Heart left ventricle (tissue), 16 donors: ENCODE results near the gene PLEKHA7. TPM values are rescaled to one million over a fixed set of nuclear protein-coding genes. Genes with fewer than 3 reads are reported as not detected.

Experiments
- ATAC-seq, 4 donors: fragments of 200-7000 bp; cut with Tn5 transposase; one replicate each; pipeline ENCODE4 v1.9.1; 2020 to 2022; ENCODE audit warnings: moderate library complexity in 4 of 4, mild to moderate bottlenecking in 3 of 4, moderate number of reproducible peaks in 1 of 4
- DNase-seq, 5 donors: peaks; one replicate each; pipeline ENCODE4 v3.0.0-alpha.2; 2020
- H3K27ac ChIP-seq, 12 donors: fragments of 200-600 bp; sonication (generic) in 4 of 12; one replicate each; pipeline versions ENCODE4 v1.5.0 to v1.8.0; 2016 to 2022; ENCODE audit warnings: mild to moderate bottlenecking in 2 of 12
- H3K27me3 ChIP-seq, 9 donors: fragments of 200-600 bp; sonication (generic) in 2 of 9; one replicate each; pipeline versions ENCODE4 v1.5.1 to v1.8.0; 2016 to 2022; ENCODE audit warnings: mild to moderate bottlenecking in 3 of 9
- H3K36me3 ChIP-seq, 9 donors: fragments of 200-600 bp; sonication (generic) in 2 of 9; one replicate each; pipeline versions ENCODE4 v1.5.0 to v1.8.0; 2018 to 2022; ENCODE audit warnings: mild to moderate bottlenecking in 2 of 9
- H3K4me1 ChIP-seq, 12 donors: fragments of 200-600 bp; sonication (generic) in 4 of 12; one replicate each; pipeline versions ENCODE4 v1.5.0 to v1.8.0; 2016 to 2022; ENCODE audit warnings: mild to moderate bottlenecking in 3 of 12
- H3K4me3 ChIP-seq, 12 donors: fragments of 200-600 bp; sonication (generic) in 4 of 12; one replicate each; pipeline versions ENCODE4 v1.5.0 to v1.8.0; 2017 to 2022; ENCODE audit warnings: mild to moderate bottlenecking in 9 of 12, moderate library complexity in 4 of 12
- H3K9me3 ChIP-seq, 12 donors: fragments of 200-600 bp; sonication (generic) in 4 of 12; one replicate each; pipeline versions ENCODE4 v1.5.0 to v1.8.0; 2016 to 2022; ENCODE audit warnings: mild to moderate bottlenecking in 1 of 12
- POLR2A ChIP-seq, 2 donors: fragments of 450-650 bp; IDR thresholded peaks; one replicate each; pipeline ENCODE4 v1.6.1; 2017; ENCODE audit warnings: antibody characterized with exemption in 2 of 2, mild to moderate bottlenecking in 2 of 2, moderate library complexity in 2 of 2
- WGBS, 4 donors: extraction: QIAGEN DNeasy Blood & Tissue Kit in 2 of 4; methylation state at CpG; one replicate each; pipeline versions ENCODE4 v1.1.5 to v1.1.7; 2013 to 2018; 5-methylcytosine and 5-hydroxymethylcytosine counted together
- intact Hi-C, 10 donors: fragments of 100-400 bp; cut with DNase I; formaldehyde crosslinking; loops; one replicate each; pipeline versions ENCODE4 v1.11.1 to v1.14.2; 2022
- polyA plus RNA-seq, 2 donors: library from polyadenylated mRNA; stranded (reverse); fragments of 200-250 nt; gene quantifications; one replicate each; pipeline ENCODE4 v1.2.3, GENCODE V29; 2013
- total RNA-seq, 9 donors: library from RNA; depleted of rRNA in 2 of 9; stranded (reverse); fragments of >200 nt in 2 of 9; fragmentation: NEBNext Ultra II Directional in 3 of 9; extraction: Animal tissue kit (Norgen Biotek cat#: 25700) in 3 of 9; gene quantifications; one replicate each; pipeline versions ENCODE4 v1.1.0 to v1.2.4, GENCODE V29; 2016 to 2023
- TF ChIP-seq, protein P1 (sequence below), 12 donors: fragments of 200-600 bp; sonication (generic) in 4 of 12; IDR thresholded peaks; one replicate each; pipeline versions ENCODE4 v1.5.0 to v1.8.0; 2018 to 2022; ENCODE audit warnings: antibody characterized with exemption in 12 of 12, mild to moderate bottlenecking in 5 of 12
- donor health status: ischemic (EF 13 %, LVEDD 7.1; RV severe dilation, severe dysfunction).
- donor health status: healthy with polysubstance abuse.
- donor health status: DM: no; HTN: yes; CAD: no.
- donor health status: DM: no; HTN: no; CAD: no.
- donor health status: ischemic (EF 25% LVEDD 6.9; RV normal size, moderate dysfunction).
- donor health status: ischemic (EF 25% LVEDD 5.7; RV mildly dilated, moderate dysfunction).
- donor health status: healthy.
- donor health status: DM: yes; HTN: yes; CAD: no.
- donor health status: ischemic (EF 35%, LVEDD 5.7; RV mildly dilated, moderate dysfunction).
- donor health status: nonischemic (EF 11% LVEDD 7.7; RV severe dilation, severe dysfunction).
- donor health status: DM: yes; HTN: yes; CAD: no.
- donor health status: PGD.
- donor health status: ischemic (EF 29% LVEDD 5.4; RV normal size, mild dysfunction).
- donor health status: nonischemic (EF 23%, LVEDD 6.1; RV moderate dilation, normal function).

PLEKHA7 gene
- total and polyA plus RNA-seq, 11 donors: 13.1 to 57.5 (median 23.5) TPM

DNA sequence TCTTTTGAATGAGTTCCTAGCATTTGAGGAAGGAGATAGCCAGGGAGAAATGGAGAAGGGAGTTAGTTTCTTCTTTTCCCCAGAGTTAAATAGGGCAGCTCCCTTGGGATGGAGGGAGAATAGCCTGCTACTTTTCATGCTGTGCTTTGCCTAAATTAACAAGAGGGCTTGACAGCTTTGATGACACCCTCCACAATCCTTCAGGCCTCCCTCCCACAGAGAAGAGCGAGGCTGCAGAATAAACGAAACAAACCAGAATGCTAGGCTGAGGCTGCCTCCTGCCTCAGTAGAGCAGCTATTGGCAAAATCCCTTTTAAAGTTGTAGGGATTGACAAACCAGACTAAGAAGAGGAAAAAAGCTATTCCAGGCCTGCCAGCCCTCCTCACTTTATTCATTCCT lies 181.2 kb downstream of the PLEKHA7 start:
- ATAC-seq (no peak), DNase-seq (no peak)
- Histone ChIP-seq H3K9me3 (no peaks in the 10 kb centered on the region), H3K36me3 (peaks cover 0 to 32% (median 0%) of the 10 kb centered on the region in 9 donors), H3K27ac (no peak overlapping the region), H3K27me3 (no peaks in the 10 kb centered on the region), H3K4me3 (no peak overlapping the region), H3K4me1 (peaks cover 0 to 23% (median 2%) of the 10 kb centered on the region in 12 donors)
- intact Hi-C loops: no loop called here
- TF ChIP-seq, protein P1, sequence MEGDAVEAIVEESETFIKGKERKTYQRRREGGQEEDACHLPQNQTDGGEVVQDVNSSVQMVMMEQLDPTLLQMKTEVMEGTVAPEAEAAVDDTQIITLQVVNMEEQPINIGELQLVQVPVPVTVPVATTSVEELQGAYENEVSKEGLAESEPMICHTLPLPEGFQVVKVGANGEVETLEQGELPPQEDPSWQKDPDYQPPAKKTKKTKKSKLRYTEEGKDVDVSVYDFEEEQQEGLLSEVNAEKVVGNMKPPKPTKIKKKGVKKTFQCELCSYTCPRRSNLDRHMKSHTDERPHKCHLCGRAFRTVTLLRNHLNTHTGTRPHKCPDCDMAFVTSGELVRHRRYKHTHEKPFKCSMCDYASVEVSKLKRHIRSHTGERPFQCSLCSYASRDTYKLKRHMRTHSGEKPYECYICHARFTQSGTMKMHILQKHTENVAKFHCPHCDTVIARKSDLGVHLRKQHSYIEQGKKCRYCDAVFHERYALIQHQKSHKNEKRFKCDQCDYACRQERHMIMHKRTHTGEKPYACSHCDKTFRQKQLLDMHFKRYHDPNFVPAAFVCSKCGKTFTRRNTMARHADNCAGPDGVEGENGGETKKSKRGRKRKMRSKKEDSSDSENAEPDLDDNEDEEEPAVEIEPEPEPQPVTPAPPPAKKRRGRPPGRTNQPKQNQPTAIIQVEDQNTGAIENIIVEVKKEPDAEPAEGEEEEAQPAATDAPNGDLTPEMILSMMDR (IDR thresholded peaks at IDR 0.05): no peak
- no peak for TF ChIP-seq POLR2A (IDR thresholded peaks at IDR 0.05)
- 49 to 64% (median 59%) methylated on average over 2 of the region's 2 CpGs for WGBS, 4 donors

DNA sequence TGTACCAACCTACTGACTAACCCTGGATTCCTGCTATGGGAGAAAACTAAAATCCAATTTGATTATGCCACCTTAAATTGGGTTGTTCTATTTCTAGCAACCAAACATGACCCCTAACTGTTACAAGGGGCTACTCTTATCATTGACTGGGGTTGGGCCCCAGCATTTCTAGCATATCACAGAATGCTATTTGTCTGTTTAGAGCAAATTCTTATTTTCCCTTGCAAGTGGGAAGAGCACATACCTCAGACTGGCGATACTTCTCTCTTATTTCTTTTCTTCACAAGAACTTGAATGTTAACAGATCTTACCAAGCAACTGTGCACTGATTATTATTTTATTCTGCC lies 182.0 kb downstream of the PLEKHA7 start:
- H3K9me3 ChIP-seq: no peaks in the 10 kb centered on the region
- no peak overlapping the region for H3K4me3 ChIP-seq
- TF ChIP-seq, protein P1 (IDR thresholded peaks at IDR 0.05): no peak
- TF ChIP-seq POLR2A (IDR thresholded peaks at IDR 0.05): no peak
- H3K27ac ChIP-seq: no peak overlapping the region
- ATAC-seq: no peak
- DNase-seq: no peak
- peaks cover 0 to 30% (median 0%) of the 10 kb centered on the region in 9 donors for H3K36me3 ChIP-seq
- intact Hi-C loops: no loop called here
- H3K4me1 ChIP-seq: peaks cover 0 to 23% (median 2%) of the 10 kb centered on the region in 12 donors
- 89 to 97% (median 93%) methylated on average over 1 of the region's 1 CpG for WGBS, 4 donors
- no peaks in the 10 kb centered on the region for H3K27me3 ChIP-seq

DNA sequence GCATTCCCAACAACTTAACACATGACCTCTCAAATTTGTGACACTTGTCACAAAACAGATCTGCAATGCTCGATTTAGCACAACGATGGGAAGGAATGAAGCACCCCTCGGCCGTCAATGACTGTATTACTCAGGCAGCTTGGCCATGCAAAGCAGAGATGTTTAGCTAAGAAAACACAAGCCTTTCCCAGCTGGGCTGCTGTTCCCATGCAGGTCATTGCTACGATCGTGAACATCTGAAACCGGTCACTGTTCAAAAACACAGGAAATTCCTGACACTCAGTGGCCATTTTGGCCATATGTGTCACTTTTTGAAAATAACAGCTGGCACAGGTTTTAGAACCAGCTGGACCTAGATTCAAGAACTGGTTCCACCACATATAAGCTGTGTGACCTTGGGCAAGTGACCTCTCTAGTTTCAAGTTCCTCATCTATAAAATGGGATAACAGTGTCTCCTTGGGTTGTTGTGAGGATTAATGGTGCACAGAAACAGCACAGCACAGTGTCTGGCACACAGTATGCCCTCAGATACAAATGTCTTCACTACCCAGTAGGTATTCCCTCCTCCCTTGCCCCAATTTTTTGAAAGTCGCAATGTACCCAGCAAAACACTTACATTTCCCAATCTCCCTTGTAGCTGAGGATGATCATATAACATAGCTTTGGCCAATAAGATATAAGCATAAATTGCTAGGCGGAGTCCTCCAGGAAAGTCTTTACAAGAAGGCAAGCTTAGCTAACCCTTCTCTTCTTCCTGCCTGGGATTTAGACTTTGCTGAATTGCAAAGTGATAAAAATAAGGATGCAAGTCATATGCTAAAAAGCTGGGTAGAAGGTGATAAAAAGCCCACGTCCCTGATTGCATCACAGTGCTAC lies 182.7 kb downstream of the PLEKHA7 start:
- no peaks in the 10 kb centered on the region for H3K9me3 ChIP-seq
- ATAC-seq: peak in 2 of 4 donors; percentile 27 to 38
- no peak for DNase-seq
- no peak overlapping the region for H3K4me3 ChIP-seq
- H3K36me3 ChIP-seq: peaks cover 0 to 29% (median 0%) of the 10 kb centered on the region in 9 donors
- H3K27ac ChIP-seq: no peak overlapping the region
- no peaks in the 10 kb centered on the region for H3K27me3 ChIP-seq
- TF ChIP-seq, protein P1 (IDR thresholded peaks at IDR 0.05): no peak
- TF ChIP-seq POLR2A (IDR thresholded peaks at IDR 0.05): no peak
- WGBS, 4 donors: 48 to 57% (median 54%) methylated on average over 10 of the region's 10 CpGs
- H3K4me1 ChIP-seq: peaks cover 0 to 23% (median 2%) of the 10 kb centered on the region in 12 donors
- intact Hi-C loops: no loop called here

DNA sequence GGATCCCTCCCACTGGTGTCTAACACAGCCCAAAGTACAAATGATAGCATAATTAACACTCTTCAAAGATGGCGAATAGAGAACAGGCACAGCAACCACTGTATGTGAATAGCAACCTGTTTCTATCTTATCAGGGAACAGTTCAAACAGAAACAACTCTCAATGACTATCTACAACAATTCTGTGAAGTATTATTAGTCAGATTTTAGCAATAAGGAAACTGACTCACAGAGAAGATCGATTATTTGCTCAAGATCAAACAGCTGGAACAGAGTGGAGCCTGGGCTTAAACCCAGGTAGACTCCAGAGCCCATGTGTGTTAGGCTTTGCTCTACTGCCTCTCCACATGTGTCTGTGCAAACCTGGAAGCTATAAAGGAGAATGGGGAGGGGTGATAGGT lies 187.1 kb downstream of the PLEKHA7 start:
- intact Hi-C loops: loop anchor here in 4 of 10 donors (5.0 to 10.0 kb wide), 4 partner anchors 50 to 238 kb away; no protein-coding TSS in a partner anchor
- Histone ChIP-seq H3K9me3 (no peaks in the 10 kb centered on the region), H3K4me1 (peaks cover 0 to 30% (median 5%) of the 10 kb centered on the region in 12 donors), H3K4me3 (no peak overlapping the region), H3K27me3 (no peaks in the 10 kb centered on the region), H3K27ac (no peak overlapping the region), H3K36me3 (peaks cover 0 to 28% (median 8%) of the 10 kb centered on the region in 9 donors)
- WGBS, 4 donors: 57 to 67% (median 61%) methylated on average over 2 of the region's 2 CpGs
- DNase-seq (no peak), ATAC-seq (no peak)
- TF ChIP-seq, protein P1 (IDR thresholded peaks at IDR 0.05): no peak
